SK-N-SH (cell line): ENCODE results near the gene USE1. TPM values are rescaled to one million over a fixed set of nuclear protein-coding genes. Genes with fewer than 3 reads are reported as not detected.

Experiments
- CTCF ChIA-PET: fragments of 300-600, 350-600 bp; formaldehyde crosslinking; extraction: SDS; loops from one replicate; lab custom pipeline; 2021; lab: Yijun Ruan, JAX
- POLR2A ChIA-PET: fragments of 350-600 bp; sonication (Branson Sonifier 250); formaldehyde crosslinking; extraction: SDS; loops from one replicate; lab custom pipeline; 2020; ENCODE audit warnings: antibody characterized with exemption, inconsistent platforms; lab: Yijun Ruan, JAX
- DNase-seq: peaks from one replicate; pipeline ENCODE4 v3.0.0; 2012
- H2AFZ ChIP-seq: fragments of 200-600 bp; sonication (generic); 2 replicates; pipeline ENCODE4 v1.8.1; 2016; ENCODE audit warnings: antibody characterized with exemption, mild to moderate bottlenecking, low read depth
- H3F3A ChIP-seq: fragments of 200-600 bp; sonication (generic); replicated peaks from 2 replicates; pipeline ENCODE3; 2016; ENCODE audit warnings: antibody characterized with exemption, mild to moderate bottlenecking; ENCODE audit not compliant: insufficient read depth
- H3K27ac ChIP-seq, 2 experiments: fragments of 200-500 bp in 1 of 2; fragments of 200-600 bp in 1 of 2; sonication (Bioruptor generic) in 1 of 2; sonication (generic), shearing (Covaris generic) in 1 of 2; 2 replicates each; pipeline versions ENCODE4 v1.5.1 to v1.6.1; 2014 to 2016; ENCODE audit warnings: low read depth in 2 of 2, inconsistent platforms in 1 of 2, low read length in 1 of 2, mild to moderate bottlenecking in 1 of 2, mixed read lengths in 1 of 2
- H3K27me3 ChIP-seq: fragments of 200-600 bp; sonication (generic), shearing (Covaris generic); 2 replicates; pipeline ENCODE4 v1.6.1; 2016; ENCODE audit warnings: mixed run types; ENCODE audit not compliant: insufficient read depth
- H3K36me3 ChIP-seq, 2 experiments: fragments of 200-500 bp in 1 of 2; fragments of 200-600 bp in 1 of 2; sonication (Bioruptor generic) in 1 of 2; sonication (generic) in 1 of 2; replicated peaks in 1 of 2; 2 replicates each; pipeline versions ENCODE3 to v1.5.1; 2014 to 2016; ENCODE audit warnings: low read length in 1 of 2, mild to moderate bottlenecking in 1 of 2; ENCODE audit not compliant: insufficient read depth in 2 of 2, control insufficient read depth in 1 of 2
- H3K4me1 ChIP-seq, 2 experiments: fragments of 200-500 bp in 1 of 2; fragments of 200-600 bp in 1 of 2; sonication (Bioruptor generic) in 1 of 2; sonication (generic), shearing (Covaris generic) in 1 of 2; 2 replicates each; pipeline versions ENCODE4 v1.5.1 to v1.6.1; 2014 to 2016; ENCODE audit warnings: low read depth in 1 of 2, low read length in 1 of 2, mixed run types in 1 of 2; ENCODE audit not compliant: insufficient read depth in 2 of 2, control insufficient read depth in 1 of 2
- H3K4me2 ChIP-seq: fragments of 200-600 bp; sonication (generic), shearing (Covaris generic); 2 replicates; pipeline ENCODE4 v1.6.1; 2017; ENCODE audit warnings: mixed run types
- H3K4me3 ChIP-seq, 2 experiments: fragments of 200-500 bp in 1 of 2; fragments of 200-600 bp in 1 of 2; sonication (Bioruptor generic) in 1 of 2; sonication (generic), shearing (Covaris generic) in 1 of 2; 2 replicates each; pipeline versions ENCODE4 v1.5.1 to v1.8.1; 2014 to 2016; ENCODE audit warnings: low read depth in 2 of 2, inconsistent platforms in 1 of 2, low read length in 1 of 2, mild to moderate bottlenecking in 1 of 2, mixed read lengths in 1 of 2, moderate library complexity in 1 of 2
- H3K79me2 ChIP-seq: fragments of 200-600 bp; sonication (generic); 2 replicates; pipeline ENCODE4 v1.8.1; 2017; ENCODE audit warnings: mild to moderate bottlenecking; ENCODE audit not compliant: insufficient read depth
- H3K9ac ChIP-seq: fragments of 200-600 bp; sonication (generic); 2 replicates; pipeline ENCODE4 v1.6.1; 2017; ENCODE audit warnings: mixed run types
- H3K9me2 ChIP-seq: fragments of 200-600 bp; sonication (generic); 2 replicates; pipeline ENCODE4 v1.6.1; 2017; ENCODE audit warnings: mixed run types
- H3K9me3 ChIP-seq: fragments of 200-600 bp; sonication (generic); 2 replicates; pipeline ENCODE4 v1.6.1; 2017; ENCODE audit warnings: mixed run types, mild to moderate bottlenecking, moderate library complexity
- H4K20me1 ChIP-seq: fragments of 200-600 bp; sonication (generic); 2 replicates; pipeline ENCODE4 v1.6.1; 2017; ENCODE audit warnings: mild to moderate bottlenecking, mixed run types; ENCODE audit not compliant: insufficient read depth
- ELF1 ChIP-seq: IDR thresholded peaks from 2 replicates; pipeline ENCODE4 v1.4.0; 2012
- EP300 ChIP-seq, 2 experiments: IDR thresholded peaks; 2 replicates each; pipeline versions ENCODE4 v1.4.0 to v1.6.1; 2012; ENCODE audit warnings: borderline replicate concordance in 1 of 2, low read depth in 1 of 2, low read length in 1 of 2
- EZH2phosphoT487 ChIP-seq: fragments of 200-600 bp; sonication (generic); IDR thresholded peaks from 2 replicates; pipeline ENCODE4 v1.6.1; 2017; ENCODE audit warnings: low read depth, mixed run types, mild to moderate bottlenecking, antibody characterized with exemption, moderate library complexity, borderline replicate concordance
- MXI1 ChIP-seq: IDR thresholded peaks from 2 replicates; pipeline ENCODE4 v1.6.1; 2012; ENCODE audit warnings: mild to moderate bottlenecking, low read depth, low read length, improper control_type of control experiment
- POLR2AphosphoS5 ChIP-seq: IDR thresholded peaks from 2 replicates; pipeline ENCODE4 v1.6.1; 2012; ENCODE audit warnings: low read depth, low read length
- RCOR1 ChIP-seq: fragments of 150-350 bp; IDR thresholded peaks from 2 replicates; pipeline ENCODE4 v1.6.1; 2017; ENCODE audit warnings: antibody characterized with exemption, low read length
- RFX5 ChIP-seq: IDR thresholded peaks from 2 replicates; pipeline ENCODE4 v1.6.1; 2012; ENCODE audit warnings: mild to moderate bottlenecking, improper control_type of control experiment, low read length
- WGBS: methylation state at CpG from one replicate; pipeline ENCODE4 v1.1.6; 2017; ENCODE audit warnings: low lambda C conversion rate; 5-methylcytosine and 5-hydroxymethylcytosine counted together
- polyA plus RNA-seq, 3 experiments: library from polyadenylated mRNA; depleted of rRNA; stranded (reverse); fragments of >200 nt; gene quantifications; 2 replicates each; pipeline ENCODE4 v1.2.3, GENCODE V29; 2012
- TF ChIP-seq, protein P1 (sequence below): IDR thresholded peaks from 2 replicates; pipeline ENCODE4 v1.6.1; 2012; ENCODE audit warnings: mild to moderate bottlenecking, low read depth, low read length, moderate library complexity
- TF ChIP-seq, protein P2 (sequence below): fragments of 200-600 bp; sonication (generic); IDR thresholded peaks from 2 replicates; pipeline ENCODE4 v1.6.1; 2017; ENCODE audit warnings: antibody characterized with exemption, mild to moderate bottlenecking, moderate library complexity
- TF ChIP-seq, protein P3 (sequence below): IDR thresholded peaks from 2 replicates; pipeline ENCODE4; 2012
- TF ChIP-seq, protein P4 (sequence below): IDR thresholded peaks from 2 replicates; pipeline ENCODE4 v1.4.0; 2012; ENCODE audit warnings: low read depth, borderline replicate concordance

USE1 gene
- polyA plus RNA-seq, 1 of the 3 experiments (the other 2 are of a cell fraction), result 81.8 TPM

DNA sequence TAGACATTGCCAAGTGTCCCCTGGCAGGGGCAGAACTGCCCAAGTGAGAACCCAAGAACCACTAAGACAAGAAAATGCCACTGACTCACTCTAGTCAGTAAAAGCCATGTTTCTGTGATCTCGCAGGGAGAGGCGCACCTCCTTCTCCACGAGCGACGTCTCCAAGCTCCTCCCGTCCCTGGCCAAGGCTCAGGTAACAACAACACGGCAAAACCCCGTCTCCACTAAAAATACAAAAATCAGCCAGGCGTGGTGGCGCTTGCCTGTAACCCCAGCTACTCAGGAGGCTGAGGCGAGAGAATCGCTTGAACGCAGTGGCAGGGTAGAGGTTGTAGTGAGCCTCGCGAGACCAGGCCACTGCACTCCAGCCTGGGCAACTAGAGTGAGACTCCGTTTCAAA, 17.5 kb upstream of the USE1 start:
- WGBS, result 95% methylated on average over 16 of the region's 16 CpGs
- Histone ChIP-seq H3K9ac (no peak overlapping the region), H3F3A (no peaks in the 10 kb centered on the region), H3K4me3 (no peak overlapping the region), H3K27me3 (no peaks in the 10 kb centered on the region), H3K27ac (no peak overlapping the region), H3K4me2 (no peak overlapping the region), H3K9me2 (no peaks in the 10 kb centered on the region), H3K79me2 (no peaks in the 10 kb centered on the region), H3K4me1 (no peaks in the 10 kb centered on the region), H4K20me1 (no peaks in the 10 kb centered on the region), H3K36me3 (peaks cover 18 to 49% of the 10 kb centered on the region in 2 experiments), H3K9me3 (no peaks in the 10 kb centered on the region), H2AFZ (no peak overlapping the region)
- no peak for DNase-seq
- ChIA-PET CTCF (no interaction called here), POLR2A (no interaction called here)
- TF ChIP-seq, protein P1, sequence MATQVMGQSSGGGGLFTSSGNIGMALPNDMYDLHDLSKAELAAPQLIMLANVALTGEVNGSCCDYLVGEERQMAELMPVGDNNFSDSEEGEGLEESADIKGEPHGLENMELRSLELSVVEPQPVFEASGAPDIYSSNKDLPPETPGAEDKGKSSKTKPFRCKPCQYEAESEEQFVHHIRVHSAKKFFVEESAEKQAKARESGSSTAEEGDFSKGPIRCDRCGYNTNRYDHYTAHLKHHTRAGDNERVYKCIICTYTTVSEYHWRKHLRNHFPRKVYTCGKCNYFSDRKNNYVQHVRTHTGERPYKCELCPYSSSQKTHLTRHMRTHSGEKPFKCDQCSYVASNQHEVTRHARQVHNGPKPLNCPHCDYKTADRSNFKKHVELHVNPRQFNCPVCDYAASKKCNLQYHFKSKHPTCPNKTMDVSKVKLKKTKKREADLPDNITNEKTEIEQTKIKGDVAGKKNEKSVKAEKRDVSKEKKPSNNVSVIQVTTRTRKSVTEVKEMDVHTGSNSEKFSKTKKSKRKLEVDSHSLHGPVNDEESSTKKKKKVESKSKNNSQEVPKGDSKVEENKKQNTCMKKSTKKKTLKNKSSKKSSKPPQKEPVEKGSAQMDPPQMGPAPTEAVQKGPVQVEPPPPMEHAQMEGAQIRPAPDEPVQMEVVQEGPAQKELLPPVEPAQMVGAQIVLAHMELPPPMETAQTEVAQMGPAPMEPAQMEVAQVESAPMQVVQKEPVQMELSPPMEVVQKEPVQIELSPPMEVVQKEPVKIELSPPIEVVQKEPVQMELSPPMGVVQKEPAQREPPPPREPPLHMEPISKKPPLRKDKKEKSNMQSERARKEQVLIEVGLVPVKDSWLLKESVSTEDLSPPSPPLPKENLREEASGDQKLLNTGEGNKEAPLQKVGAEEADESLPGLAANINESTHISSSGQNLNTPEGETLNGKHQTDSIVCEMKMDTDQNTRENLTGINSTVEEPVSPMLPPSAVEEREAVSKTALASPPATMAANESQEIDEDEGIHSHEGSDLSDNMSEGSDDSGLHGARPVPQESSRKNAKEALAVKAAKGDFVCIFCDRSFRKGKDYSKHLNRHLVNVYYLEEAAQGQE, result no peak
- TF ChIP-seq POLR2AphosphoS5, result no peak
- TF ChIP-seq RCOR1, result no peak
- no peak for TF ChIP-seq EP300 (IDR thresholded peaks at IDR 0.05; ENCODE audit: borderline replicate concordance in 1 of 2, low read depth in 1 of 2, low read length in 1 of 2)
- no peak for TF ChIP-seq ELF1
- TF ChIP-seq, protein P2, sequence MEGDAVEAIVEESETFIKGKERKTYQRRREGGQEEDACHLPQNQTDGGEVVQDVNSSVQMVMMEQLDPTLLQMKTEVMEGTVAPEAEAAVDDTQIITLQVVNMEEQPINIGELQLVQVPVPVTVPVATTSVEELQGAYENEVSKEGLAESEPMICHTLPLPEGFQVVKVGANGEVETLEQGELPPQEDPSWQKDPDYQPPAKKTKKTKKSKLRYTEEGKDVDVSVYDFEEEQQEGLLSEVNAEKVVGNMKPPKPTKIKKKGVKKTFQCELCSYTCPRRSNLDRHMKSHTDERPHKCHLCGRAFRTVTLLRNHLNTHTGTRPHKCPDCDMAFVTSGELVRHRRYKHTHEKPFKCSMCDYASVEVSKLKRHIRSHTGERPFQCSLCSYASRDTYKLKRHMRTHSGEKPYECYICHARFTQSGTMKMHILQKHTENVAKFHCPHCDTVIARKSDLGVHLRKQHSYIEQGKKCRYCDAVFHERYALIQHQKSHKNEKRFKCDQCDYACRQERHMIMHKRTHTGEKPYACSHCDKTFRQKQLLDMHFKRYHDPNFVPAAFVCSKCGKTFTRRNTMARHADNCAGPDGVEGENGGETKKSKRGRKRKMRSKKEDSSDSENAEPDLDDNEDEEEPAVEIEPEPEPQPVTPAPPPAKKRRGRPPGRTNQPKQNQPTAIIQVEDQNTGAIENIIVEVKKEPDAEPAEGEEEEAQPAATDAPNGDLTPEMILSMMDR, result no peak
- TF ChIP-seq, protein P3, sequence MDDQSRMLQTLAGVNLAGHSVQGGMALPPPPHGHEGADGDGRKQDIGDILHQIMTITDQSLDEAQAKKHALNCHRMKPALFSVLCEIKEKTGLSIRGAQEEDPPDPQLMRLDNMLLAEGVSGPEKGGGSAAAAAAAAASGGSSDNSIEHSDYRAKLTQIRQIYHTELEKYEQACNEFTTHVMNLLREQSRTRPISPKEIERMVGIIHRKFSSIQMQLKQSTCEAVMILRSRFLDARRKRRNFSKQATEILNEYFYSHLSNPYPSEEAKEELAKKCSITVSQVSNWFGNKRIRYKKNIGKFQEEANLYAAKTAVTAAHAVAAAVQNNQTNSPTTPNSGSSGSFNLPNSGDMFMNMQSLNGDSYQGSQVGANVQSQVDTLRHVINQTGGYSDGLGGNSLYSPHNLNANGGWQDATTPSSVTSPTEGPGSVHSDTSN, result no peak
- TF ChIP-seq MXI1, result no peak
- no peak for TF ChIP-seq EZH2phosphoT487
- no peak for TF ChIP-seq RFX5
- TF ChIP-seq, protein P4, sequence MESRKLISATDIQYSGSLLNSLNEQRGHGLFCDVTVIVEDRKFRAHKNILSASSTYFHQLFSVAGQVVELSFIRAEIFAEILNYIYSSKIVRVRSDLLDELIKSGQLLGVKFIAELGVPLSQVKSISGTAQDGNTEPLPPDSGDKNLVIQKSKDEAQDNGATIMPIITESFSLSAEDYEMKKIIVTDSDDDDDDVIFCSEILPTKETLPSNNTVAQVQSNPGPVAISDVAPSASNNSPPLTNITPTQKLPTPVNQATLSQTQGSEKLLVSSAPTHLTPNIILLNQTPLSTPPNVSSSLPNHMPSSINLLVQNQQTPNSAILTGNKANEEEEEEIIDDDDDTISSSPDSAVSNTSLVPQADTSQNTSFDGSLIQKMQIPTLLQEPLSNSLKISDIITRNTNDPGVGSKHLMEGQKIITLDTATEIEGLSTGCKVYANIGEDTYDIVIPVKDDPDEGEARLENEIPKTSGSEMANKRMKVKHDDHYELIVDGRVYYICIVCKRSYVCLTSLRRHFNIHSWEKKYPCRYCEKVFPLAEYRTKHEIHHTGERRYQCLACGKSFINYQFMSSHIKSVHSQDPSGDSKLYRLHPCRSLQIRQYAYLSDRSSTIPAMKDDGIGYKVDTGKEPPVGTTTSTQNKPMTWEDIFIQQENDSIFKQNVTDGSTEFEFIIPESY, result no peak
